GM18505 (cell line): ENCODE data around the gene AMT.
A peak's percentile ranks its signal among the peaks of the same experiment; 100 is the strongest.
"Not testable (repeated sequence)": the region's sequence is repeated elsewhere in the genome, so short reads cannot be mapped to it uniquely, and the experiment has no call there.

Source experiments
- ATAC-seq: cut with Tn5 transposase; IDR thresholded peaks from one replicate; pipeline ENCODE4 v1.9.1; 2021; ENCODE audit not compliant: unreplicated experiment
- POLR2A ChIP-seq: IDR thresholded peaks from 4 replicates; pipeline ENCODE4 v1.6.1; 2011; ENCODE audit warnings: borderline replicate concordance; ENCODE audit not compliant: insufficient read depth, insufficient read length; ENCODE audit errors: extremely low read depth

The AMT gene

GRCh38 chr3:49413338-49413734 is 8.9 kb downstream of the AMT start:
- TF ChIP-seq POLR2A, result no peak
- no peak for ATAC-seq

GRCh38 chr3:49412632-49413337 is 9.5 kb downstream of the AMT start:
- TF ChIP-seq POLR2A, result no peak
- ATAC-seq, result no peak

DNA sequence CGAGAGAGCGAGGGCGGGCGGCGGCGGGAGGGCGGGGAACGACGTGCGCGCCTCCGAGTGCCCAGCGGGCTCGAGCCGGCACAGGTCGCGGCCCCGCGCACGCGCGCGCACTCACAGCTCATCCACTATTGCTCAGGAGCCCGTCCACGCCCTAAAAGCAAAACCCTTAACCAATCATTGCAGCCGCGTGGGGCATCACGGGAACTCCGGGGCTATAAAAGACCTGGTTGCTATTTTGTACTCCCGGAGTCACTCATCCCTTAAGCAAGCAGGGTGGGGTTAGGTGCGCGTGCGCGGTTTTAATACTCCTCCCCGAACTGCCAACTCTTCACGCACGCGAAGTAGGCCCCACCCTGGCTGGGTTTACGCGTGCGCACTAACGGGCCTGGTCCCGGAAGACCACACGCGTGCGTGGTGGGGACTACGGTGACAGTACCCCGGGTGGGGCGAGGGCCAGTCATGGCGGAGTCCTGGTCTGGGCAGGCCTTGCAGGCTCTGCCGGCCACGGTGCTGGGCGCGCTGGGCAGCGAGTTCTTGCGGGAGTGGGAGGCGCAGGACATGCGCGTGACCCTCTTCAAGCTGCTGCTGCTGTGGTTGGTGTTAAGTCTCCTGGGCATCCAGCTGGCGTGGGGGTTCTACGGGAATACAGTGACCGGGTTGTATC is 10.2 kb downstream of the AMT start, which contains the start of the genes RHOA and TCTA:
Gene RHOA (minus strand): TSS at position 9 of the 664 bp plus-strand sequence. CDS start 36,387 bp downstream, outside the sequence.
Gene TCTA (plus strand): TSS at position 456 of the 664 bp plus-strand sequence. CDS start 4 bp downstream, at position 460.
- peak; percentile 68 for ATAC-seq
- peak; percentile 99 for TF ChIP-seq POLR2A

DNA sequence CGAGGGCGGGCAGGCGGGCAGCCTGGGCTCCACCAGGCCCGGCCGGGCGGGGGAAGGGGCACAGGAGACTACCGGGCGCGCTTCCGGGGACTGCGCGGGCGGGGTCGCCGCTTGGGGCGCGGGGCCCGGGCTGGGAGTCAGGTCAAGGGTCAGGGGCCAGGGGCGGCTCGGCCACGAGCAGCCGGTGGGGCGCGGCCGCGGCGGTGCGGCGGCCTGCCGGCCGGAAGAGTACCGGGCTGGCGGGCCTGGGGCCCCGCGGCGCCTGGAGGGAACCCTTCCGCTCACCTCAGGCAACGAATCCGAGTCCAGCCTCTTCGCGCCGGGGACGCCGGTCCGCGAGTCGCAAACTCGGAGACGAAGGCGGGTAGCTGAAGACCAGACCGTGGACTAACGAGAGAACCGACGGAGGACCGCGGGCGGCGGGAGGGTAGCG is 10.7 kb downstream of the AMT start:
- peak; percentile 37 for ATAC-seq
- TF ChIP-seq POLR2A, result no peak

- TF ChIP-seq POLR2A, result no peak
- no peak for ATAC-seq
These were observed 11.3 kb downstream of the AMT start for GRCh38 chr3:49410846-49411534.

GRCh38 chr3:49410066-49410845 is 12.0 kb downstream of the AMT start:
- no peak for TF ChIP-seq POLR2A
- ATAC-seq, result no peak

GRCh38 chr3:49406571-49407565 is 15.4 kb downstream of the AMT start:
- ATAC-seq, result no peak
- TF ChIP-seq POLR2A, result no peak

DNA sequence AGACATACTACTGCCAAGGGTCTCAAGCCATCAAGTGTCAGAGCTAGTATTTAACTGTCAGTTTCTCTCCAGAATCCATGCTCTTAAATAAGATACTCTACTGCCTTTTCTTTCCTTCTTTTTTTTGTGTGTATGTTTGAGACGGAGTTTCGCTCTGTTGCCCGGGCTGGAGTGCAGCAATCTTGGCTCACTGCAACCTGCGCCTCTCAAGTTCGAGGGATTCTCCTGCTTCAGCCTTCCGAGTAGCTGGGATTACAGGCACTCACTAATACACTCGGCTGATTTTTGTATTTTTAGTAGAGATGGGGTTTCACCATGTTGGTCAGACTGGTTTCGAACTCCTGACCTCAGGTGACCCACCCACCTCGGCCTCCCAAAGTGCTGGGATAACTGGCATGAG is 16.7 kb downstream of the AMT start:
- not testable (repeated sequence) for ATAC-seq

GRCh38 chr3:49403891-49404290 is 18.4 kb downstream of the AMT start:
- no peak for ATAC-seq

GRCh38 chr3:49401766-49402165 is 20.5 kb downstream of the AMT start:
- no peak for ATAC-seq
- no peak for TF ChIP-seq POLR2A

More at GRCh38 chr3:49403891-49404290, 18.4 kb downstream of the AMT start:
- no peak for TF ChIP-seq POLR2A

DNA sequence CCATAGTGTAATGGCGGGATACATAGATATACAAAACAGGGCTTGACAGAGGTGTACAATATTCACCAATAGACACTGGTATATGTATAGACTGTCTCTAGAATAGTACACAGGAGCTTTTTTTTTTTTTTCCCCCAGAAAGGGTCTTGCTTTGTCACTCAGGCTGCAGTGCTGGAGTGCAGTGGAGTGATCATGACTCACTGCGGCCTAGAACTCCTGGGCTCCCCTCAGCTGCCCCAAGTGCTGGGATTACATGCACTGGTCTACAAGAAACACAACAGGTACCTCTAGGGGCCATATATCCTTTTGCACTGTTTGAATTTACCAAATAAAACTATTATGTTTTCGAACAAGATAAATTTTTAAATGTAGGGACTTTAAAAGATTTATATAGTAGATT is 22.8 kb downstream of the AMT start:
- no peak for ATAC-seq
- no peak for TF ChIP-seq POLR2A

- no peak for TF ChIP-seq POLR2A
- ATAC-seq, result no peak
These were observed 24.8 kb downstream of the AMT start for GRCh38 chr3:49397470-49397869.

GRCh38 chr3:49391310-49391709 is 31.0 kb downstream of the AMT start:
- not testable (repeated sequence) for ATAC-seq
